AG04450 (cell line): Measurements from ENCODE around the gene PTMS. TPM values are rescaled to one million over a fixed set of nuclear protein-coding genes. Genes with fewer than 3 reads are reported as not detected.

Experiments used
- CTCF ChIA-PET: fragments of 300-600, 350-600 bp; formaldehyde crosslinking; extraction: SDS; loops from one replicate; lab custom pipeline; 2022; ENCODE audit warnings: antibody characterized with exemption, inconsistent platforms; lab: Charles Lee
- POLR2A ChIA-PET: fragments of 350-600 bp; formaldehyde crosslinking; extraction: SDS; loops from one replicate; lab custom pipeline; 2021; ENCODE audit warnings: antibody characterized with exemption, inconsistent platforms; lab: Yijun Ruan, JAX
- DNase-seq: peaks from one replicate; pipeline ENCODE4 v3.0.0-alpha.2; 2011; ENCODE audit warnings: low read depth, low spot score
- H3K27ac ChIP-seq: one replicate; pipeline ENCODE4 v1.5.1; 2012; ENCODE audit warnings: low read depth, low read length, control low read depth
- H3K27me3 ChIP-seq: one replicate; pipeline ENCODE4 v1.6.0; 2012; ENCODE audit warnings: low read length; ENCODE audit not compliant: control insufficient read depth, insufficient read depth
- H3K4me3 ChIP-seq: 2 replicates; pipeline ENCODE4 v1.5.1; 2011; ENCODE audit warnings: mild to moderate bottlenecking, low read depth, low read length, control low read depth
- H3K9me3 ChIP-seq: 2 replicates; pipeline ENCODE4 v1.5.1; 2012; ENCODE audit warnings: low read length; ENCODE audit not compliant: control insufficient read depth, insufficient read depth
- polyA plus RNA-seq: library from polyadenylated mRNA; depleted of rRNA; stranded (reverse); fragments of >200 nt; gene quantifications from 2 replicates; pipeline ENCODE4 v1.2.3, GENCODE V29; 2011
- TF ChIP-seq, protein P1 (sequence below): IDR thresholded peaks from 2 replicates; pipeline ENCODE4 v1.5.1; 2011; ENCODE audit warnings: low read depth, low read length, control low read depth, inconsistent platforms

Gene PTMS
- polyA plus RNA-seq, 1 experiment: 170 TPM

DNA sequence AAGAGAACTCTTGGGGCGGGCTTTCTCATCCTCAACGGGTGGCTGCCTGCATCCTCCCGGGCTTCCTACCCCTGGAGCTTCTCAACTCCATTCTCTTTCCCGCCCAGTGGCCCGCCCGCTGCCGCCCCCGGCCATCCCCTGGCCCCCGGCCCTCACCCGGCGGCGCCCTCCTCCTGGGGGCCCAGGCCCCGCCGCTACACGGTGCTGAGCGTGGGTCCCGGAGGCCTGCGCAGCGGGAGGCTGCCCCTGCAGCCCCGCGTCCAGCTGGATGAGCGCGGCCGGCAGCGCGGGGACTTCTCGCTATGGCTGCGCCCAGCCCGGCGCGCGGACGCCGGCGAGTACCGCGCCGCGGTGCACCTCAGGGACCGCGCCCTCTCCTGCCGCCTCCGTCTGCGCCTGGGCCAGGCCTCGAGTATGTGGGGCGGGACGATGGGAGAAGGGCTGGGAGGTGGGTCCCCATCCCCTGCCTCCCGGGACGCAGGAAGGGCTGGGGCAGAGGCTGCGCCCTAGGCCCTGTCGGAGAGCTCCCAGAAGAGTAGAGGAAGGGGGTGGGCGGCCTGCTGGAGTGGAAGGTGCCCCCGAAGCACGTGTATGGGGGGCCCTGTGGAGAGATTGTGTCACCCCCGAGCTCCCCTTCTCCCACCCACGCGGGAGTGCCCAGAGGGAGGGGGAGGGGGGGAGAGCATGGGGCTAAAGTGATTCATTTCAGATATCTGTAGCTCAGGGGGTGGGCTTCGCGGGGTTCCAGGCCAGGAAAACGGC lies 7.6 kb downstream of the PTMS start:
- no peak overlapping the region for H3K27ac ChIP-seq
- TF ChIP-seq, protein P1, sequence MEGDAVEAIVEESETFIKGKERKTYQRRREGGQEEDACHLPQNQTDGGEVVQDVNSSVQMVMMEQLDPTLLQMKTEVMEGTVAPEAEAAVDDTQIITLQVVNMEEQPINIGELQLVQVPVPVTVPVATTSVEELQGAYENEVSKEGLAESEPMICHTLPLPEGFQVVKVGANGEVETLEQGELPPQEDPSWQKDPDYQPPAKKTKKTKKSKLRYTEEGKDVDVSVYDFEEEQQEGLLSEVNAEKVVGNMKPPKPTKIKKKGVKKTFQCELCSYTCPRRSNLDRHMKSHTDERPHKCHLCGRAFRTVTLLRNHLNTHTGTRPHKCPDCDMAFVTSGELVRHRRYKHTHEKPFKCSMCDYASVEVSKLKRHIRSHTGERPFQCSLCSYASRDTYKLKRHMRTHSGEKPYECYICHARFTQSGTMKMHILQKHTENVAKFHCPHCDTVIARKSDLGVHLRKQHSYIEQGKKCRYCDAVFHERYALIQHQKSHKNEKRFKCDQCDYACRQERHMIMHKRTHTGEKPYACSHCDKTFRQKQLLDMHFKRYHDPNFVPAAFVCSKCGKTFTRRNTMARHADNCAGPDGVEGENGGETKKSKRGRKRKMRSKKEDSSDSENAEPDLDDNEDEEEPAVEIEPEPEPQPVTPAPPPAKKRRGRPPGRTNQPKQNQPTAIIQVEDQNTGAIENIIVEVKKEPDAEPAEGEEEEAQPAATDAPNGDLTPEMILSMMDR: no peak
- H3K4me3 ChIP-seq: no peak overlapping the region
- no peaks in the 10 kb centered on the region for H3K9me3 ChIP-seq
- H3K27me3 ChIP-seq: no peaks in the 10 kb centered on the region
- DNase-seq: no peak
- CTCF ChIA-PET: interaction anchor here (2.9 kb wide), 1 partner anchor 21 kb away, joined by 23 read pairs; the partner anchor contains the start of gene MLF2
- POLR2A ChIA-PET: interaction anchor here (5.4 kb wide), 1 partner anchor 8 kb away, joined by 33 read pairs; the partner anchor contains the start of gene PTMS

DNA sequence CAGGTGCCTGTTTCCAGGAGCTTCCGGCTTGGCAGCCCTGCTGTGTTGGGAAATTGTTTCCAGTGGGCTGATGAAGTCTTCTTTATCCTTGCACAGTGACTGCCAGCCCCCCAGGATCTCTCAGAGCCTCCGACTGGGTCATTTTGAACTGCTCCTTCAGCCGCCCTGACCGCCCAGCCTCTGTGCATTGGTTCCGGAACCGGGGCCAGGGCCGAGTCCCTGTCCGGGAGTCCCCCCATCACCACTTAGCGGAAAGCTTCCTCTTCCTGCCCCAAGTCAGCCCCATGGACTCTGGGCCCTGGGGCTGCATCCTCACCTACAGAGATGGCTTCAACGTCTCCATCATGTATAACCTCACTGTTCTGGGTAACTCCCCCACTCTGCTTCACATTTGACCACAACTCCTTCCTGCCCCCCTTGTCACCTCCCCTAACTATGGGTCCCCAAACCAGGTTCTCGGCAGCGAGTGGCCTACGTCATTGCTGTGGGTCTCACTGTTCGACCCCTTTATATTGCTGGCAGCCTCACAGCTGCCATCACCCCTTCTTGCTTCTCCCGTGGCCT lies 8.4 kb downstream of the PTMS start:
- ChIA-PET POLR2A (interaction anchor here (0.6 to 5.4 kb wide), 2 partner anchors 8 to 64 kb away, joined by 3 to 33 read pairs; partner anchors contain the start of gene PTMS), CTCF (interaction anchor here (2.9 to 3.6 kb wide), 2 partner anchors 8 to 21 kb away, joined by 13 to 23 read pairs; partner anchors contain the start of genes MLF2 and PTMS)
- TF ChIP-seq, protein P1: no peak
- Histone ChIP-seq H3K27me3 (no peaks in the 10 kb centered on the region), H3K9me3 (no peaks in the 10 kb centered on the region), H3K27ac (no peak overlapping the region), H3K4me3 (no peak overlapping the region)
- no peak for DNase-seq

DNA sequence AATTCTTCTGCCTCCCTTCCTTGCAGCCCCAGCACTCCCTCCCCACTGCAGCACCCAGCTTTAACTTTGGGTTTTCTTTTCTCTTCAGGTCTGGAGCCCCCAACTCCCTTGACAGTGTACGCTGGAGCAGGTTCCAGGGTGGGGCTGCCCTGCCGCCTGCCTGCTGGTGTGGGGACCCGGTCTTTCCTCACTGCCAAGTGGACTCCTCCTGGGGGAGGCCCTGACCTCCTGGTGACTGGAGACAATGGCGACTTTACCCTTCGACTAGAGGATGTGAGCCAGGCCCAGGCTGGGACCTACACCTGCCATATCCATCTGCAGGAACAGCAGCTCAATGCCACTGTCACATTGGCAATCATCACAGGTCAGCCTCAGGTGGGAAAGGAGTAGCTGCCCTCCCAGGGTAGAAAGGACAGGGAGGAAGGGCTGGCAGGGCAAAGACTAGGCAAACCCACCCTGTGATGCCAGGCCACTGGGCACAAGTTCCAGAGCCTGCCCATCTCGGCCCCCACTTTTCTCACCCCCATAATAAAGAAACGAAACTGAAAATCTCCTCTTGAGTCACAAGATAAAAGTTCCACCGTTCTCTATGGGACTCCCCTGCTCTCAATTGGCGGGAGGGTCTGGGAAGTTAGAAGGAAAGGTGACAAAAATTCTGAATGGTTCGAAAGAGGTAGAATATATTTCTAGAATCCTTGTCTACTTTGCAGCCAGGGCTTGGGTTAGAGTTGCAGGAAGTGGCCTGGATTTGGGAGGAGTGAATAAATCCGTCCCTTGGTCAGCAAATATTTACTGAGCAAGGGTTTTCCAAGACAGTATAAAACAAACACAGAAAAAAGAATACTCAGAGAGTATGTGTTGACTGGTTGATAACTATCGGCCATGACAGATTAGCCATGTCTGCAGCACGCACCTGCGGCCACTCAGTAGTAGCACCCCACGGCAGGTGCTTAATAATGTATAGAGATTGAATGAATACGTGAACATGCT lies 9.3 kb downstream of the PTMS start:
- Histone ChIP-seq H3K9me3 (no peaks in the 10 kb centered on the region), H3K4me3 (no peak overlapping the region), H3K27ac (no peak overlapping the region), H3K27me3 (no peaks in the 10 kb centered on the region)
- CTCF ChIA-PET: interaction anchor here (2.9 to 3.6 kb wide), 2 partner anchors 9 to 22 kb away, joined by 13 to 23 read pairs; partner anchors contain the start of genes MLF2 and PTMS
- DNase-seq: no peak
- POLR2A ChIA-PET: interaction anchor here (0.6 to 5.4 kb wide), 2 partner anchors 9 to 65 kb away, joined by 3 to 33 read pairs; partner anchors contain the start of gene PTMS
- TF ChIP-seq, protein P1: no peak

DNA sequence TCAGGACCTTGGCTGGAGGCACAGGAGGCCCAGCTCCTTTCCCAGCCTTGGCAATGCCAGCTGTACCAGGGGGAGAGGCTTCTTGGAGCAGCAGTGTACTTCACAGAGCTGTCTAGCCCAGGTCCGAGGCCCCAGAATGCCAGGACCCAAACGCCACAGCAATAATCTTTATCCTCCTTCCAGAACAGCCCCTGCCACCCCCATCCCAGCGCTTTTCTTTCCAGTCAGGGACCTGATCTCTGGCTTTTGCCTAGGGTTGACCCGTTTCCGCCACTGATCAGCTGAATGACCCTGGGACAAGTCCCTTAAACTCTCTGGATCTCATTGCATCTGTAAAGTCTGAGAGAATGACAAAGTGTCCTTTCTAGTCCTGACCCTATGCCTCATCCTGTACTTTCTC lies 11.2 kb downstream of the PTMS start:
- POLR2A ChIA-PET: interaction anchor here (5.4 kb wide), 1 partner anchor 11 kb away, joined by 33 read pairs; the partner anchor contains the start of gene PTMS
- TF ChIP-seq, protein P1: no peak
- H3K4me3 ChIP-seq: no peak overlapping the region
- H3K27me3 ChIP-seq: no peaks in the 10 kb centered on the region
- DNase-seq: no peak
- CTCF ChIA-PET: interaction anchor here (0.5 to 7.6 kb wide), 4 partner anchors 10 to 171 kb away, joined by 3 to 124 read pairs (median 10); partner anchors contain the start of genes MLF2 and PTMS
- H3K9me3 ChIP-seq: no peaks in the 10 kb centered on the region
- no peak overlapping the region for H3K27ac ChIP-seq
